Measurements from ENCODE around the gene LRP1.

The LRP1 gene

GRCh38 chr12:57240926-57241401, 112.7 kb downstream of the LRP1 start:
- peak; percentile 93 for DNase-seq

- DNase-seq: no peak
Observed at GRCh38 chr12:57241402-57242310, 113.4 kb downstream of the LRP1 start.

GRCh38 chr12:57242329-57242690, 114.0 kb downstream of the LRP1 start:
- DNase-seq: no peak

GRCh38 chr12:57242691-57243454, 114.6 kb downstream of the LRP1 start:
- peak; percentile 94 for DNase-seq

GRCh38 chr12:57243521-57244311, 115.4 kb downstream of the LRP1 start:
- DNase-seq: peak; percentile 95

- DNase-seq: no peak
Observed at GRCh38 chr12:57244312-57244696, 116.0 kb downstream of the LRP1 start.

GRCh38 chr12:57247041-57247440, 118.8 kb downstream of the LRP1 start:
- DNase-seq: no peak

GRCh38 chr12:57248934-57249742, 120.9 kb downstream of the LRP1 start:
- DNase-seq: no peak

GRCh38 chr12:57250541-57250940, 122.3 kb downstream of the LRP1 start:
- DNase-seq: no peak

- DNase-seq: no peak
Observed at GRCh38 chr12:57250956-57251355, 122.7 kb downstream of the LRP1 start, which contains the start of gene STAC3. STAC3 (minus strand) TSS chr12:57251187; CDS start chr12:57249636, 1,551 bp downstream.

- DNase-seq: no peak
Observed at GRCh38 chr12:57254506-57255280, 126.4 kb downstream of the LRP1 start.

- DNase-seq: no peak
Observed at GRCh38 chr12:57255916-57256315, 127.6 kb downstream of the LRP1 start.

GRCh38 chr12:57258977-57259970, 131.0 kb downstream of the LRP1 start:
- no peak for DNase-seq

GRCh38 chr12:57260366-57260765, 132.1 kb downstream of the LRP1 start:
- DNase-seq: no peak

- DNase-seq: no peak
Observed at GRCh38 chr12:57261428-57261865, 133.2 kb downstream of the LRP1 start.

GRCh38 chr12:57262126-57262822, 134.0 kb downstream of the LRP1 start:
- no peak for DNase-seq
